ENCODE results near the gene RABL3.
"Not testable (repeated sequence)": the region's sequence is repeated elsewhere in the genome, so short reads cannot be mapped to it uniquely, and the experiment has no call there.

Gene RABL3

GRCh38 chr3:120742198-120742848 lies at the start of gene RABL3, which contains the start of gene GTF2E1:
RABL3 (minus strand) TSS chr3:120742516; CDS start chr3:120742507, 9 bp downstream.
GTF2E1 (plus strand) TSS chr3:120742744; CDS start chr3:120750553, 7,809 bp downstream.
- DNase-seq (ENCODE audit: low spot score): peak; percentile 94

- DNase-seq (ENCODE audit: low spot score): no peak
These were observed 49.6 kb upstream of the RABL3 start for GRCh38 chr3:120791913-120792312.

GRCh38 chr3:120791010-120791409 lies 48.7 kb upstream of the RABL3 start:
- no peak for DNase-seq (ENCODE audit: low spot score)

- DNase-seq (ENCODE audit: low spot score): not testable (repeated sequence)
These were observed 43.5 kb upstream of the RABL3 start for GRCh38 chr3:120785832-120786231.

- no peak for DNase-seq (ENCODE audit: low spot score)
These were observed 38.7 kb upstream of the RABL3 start for GRCh38 chr3:120780977-120781376.

- DNase-seq (ENCODE audit: low spot score): no peak
These were observed 36.5 kb upstream of the RABL3 start for GRCh38 chr3:120778776-120779175.

- no peak for DNase-seq (ENCODE audit: low spot score)
These were observed 33.1 kb upstream of the RABL3 start for GRCh38 chr3:120775411-120775810.

GRCh38 chr3:120773932-120774331 lies 31.6 kb upstream of the RABL3 start:
- DNase-seq (ENCODE audit: low spot score): no peak

- DNase-seq (ENCODE audit: low spot score): no peak
These were observed 29.8 kb upstream of the RABL3 start for GRCh38 chr3:120772081-120772480.

- no peak for DNase-seq (ENCODE audit: low spot score)
These were observed 28.6 kb upstream of the RABL3 start for GRCh38 chr3:120770891-120771290.

GRCh38 chr3:120769436-120769835 lies 27.1 kb upstream of the RABL3 start:
- DNase-seq (ENCODE audit: low spot score): no peak

- no peak for DNase-seq (ENCODE audit: low spot score)
These were observed 24.8 kb upstream of the RABL3 start for GRCh38 chr3:120767106-120767505.

GRCh38 chr3:120766576-120766975 lies 24.3 kb upstream of the RABL3 start:
- DNase-seq (ENCODE audit: low spot score): no peak

- no peak for DNase-seq (ENCODE audit: low spot score)
These were observed 23.6 kb upstream of the RABL3 start for GRCh38 chr3:120765830-120766493.

GRCh38 chr3:120764206-120764605 lies 21.9 kb upstream of the RABL3 start:
- DNase-seq (ENCODE audit: low spot score): no peak

- no peak for DNase-seq (ENCODE audit: low spot score)
These were observed 21.3 kb upstream of the RABL3 start for GRCh38 chr3:120763601-120764000.

GRCh38 chr3:120762615-120763014 lies 20.3 kb upstream of the RABL3 start:
- no peak for DNase-seq (ENCODE audit: low spot score)

GRCh38 chr3:120758551-120758950 lies 16.2 kb upstream of the RABL3 start:
- not testable (repeated sequence) for DNase-seq (ENCODE audit: low spot score)

GRCh38 chr3:120756061-120756460 lies 13.7 kb upstream of the RABL3 start:
- no peak for DNase-seq (ENCODE audit: low spot score)

- no peak for DNase-seq (ENCODE audit: low spot score)
These were observed 11.5 kb upstream of the RABL3 start for GRCh38 chr3:120753810-120754209.

- DNase-seq (ENCODE audit: low spot score): no peak
These were observed 10.5 kb upstream of the RABL3 start for GRCh38 chr3:120752865-120753264.

GRCh38 chr3:120752230-120752629 lies 9.9 kb upstream of the RABL3 start:
- DNase-seq (ENCODE audit: low spot score): no peak

- DNase-seq (ENCODE audit: low spot score): no peak
These were observed 7.5 kb upstream of the RABL3 start for GRCh38 chr3:120749843-120750242.

- no peak for DNase-seq (ENCODE audit: low spot score)
These were observed 3.1 kb upstream of the RABL3 start for GRCh38 chr3:120745466-120745865.
